HepG2 (cell line): ENCODE data around the gene CMA1. TPM values are rescaled to one million over a fixed set of nuclear protein-coding genes. Genes with fewer than 3 reads are reported as not detected.

Source experiments
- ARNT2 ChIP-seq: sonication (generic); formaldehyde crosslinking; IDR thresholded peaks from 2 replicates; pipeline ENCODE4 v1.8.0; 2022; ENCODE audit warnings: mild to moderate bottlenecking, low read depth, missing genetic modification reagents, moderate library complexity
- ATF5 ChIP-seq: sonication (generic); formaldehyde crosslinking; IDR thresholded peaks from 2 replicates; pipeline ENCODE4 v1.4.0; 2020; ENCODE audit warnings: mild to moderate bottlenecking, low read depth, missing genetic modification reagents
- ATF7-NPFF ChIP-seq: sonication (generic); formaldehyde crosslinking; IDR thresholded peaks from 2 replicates; pipeline ENCODE4 v1.8.1; 2023; ENCODE audit warnings: mild to moderate bottlenecking, low read depth, missing genetic modification reagents, moderate library complexity
- CSRNP2 ChIP-seq: sonication (generic); formaldehyde crosslinking; conservative IDR thresholded peaks from 2 replicates; pipeline ENCODE4 v1.8.0; 2022; ENCODE audit warnings: low read depth, missing genetic modification reagents
- ETV6 ChIP-seq: sonication (generic); formaldehyde crosslinking; conservative IDR thresholded peaks from 2 replicates; pipeline ENCODE4 v1.4.0; 2020; ENCODE audit warnings: missing genetic modification reagents
- FUBP1 ChIP-seq: sonication (generic); formaldehyde crosslinking; IDR thresholded peaks from 2 replicates; pipeline ENCODE4 v1.5.1; 2020; ENCODE audit warnings: missing genetic modification reagents, mild to moderate bottlenecking, borderline replicate concordance
- KLF15 ChIP-seq: sonication (generic); formaldehyde crosslinking; IDR thresholded peaks from 2 replicates; pipeline ENCODE4 v1.8.1; 2023; ENCODE audit warnings: borderline replicate concordance, mild to moderate bottlenecking, inconsistent platforms, missing genetic modification reagents, mixed read lengths
- KMT2A ChIP-seq: sonication (generic); formaldehyde crosslinking; IDR thresholded peaks from 2 replicates; pipeline ENCODE4 v1.4.0; 2020; ENCODE audit warnings: missing genetic modification reagents
- MAFG ChIP-seq: sonication (generic); formaldehyde crosslinking; IDR thresholded peaks from 2 replicates; pipeline ENCODE4 v1.5.1; 2020; ENCODE audit warnings: mild to moderate bottlenecking, missing genetic modification reagents
- POGZ ChIP-seq: sonication (generic); formaldehyde crosslinking; IDR thresholded peaks from 2 replicates; pipeline ENCODE4 v1.4.0; 2020; ENCODE audit warnings: mild to moderate bottlenecking, missing genetic modification reagents
- SP2 ChIP-seq: sonication (generic); formaldehyde crosslinking; IDR thresholded peaks from 2 replicates; pipeline ENCODE4 v1.5.1; 2020; ENCODE audit warnings: mild to moderate bottlenecking, missing genetic modification reagents
- ZNF253 ChIP-seq: sonication (generic); formaldehyde crosslinking; IDR thresholded peaks from 2 replicates; pipeline ENCODE4 v1.8.0; 2022; ENCODE audit warnings: mild to moderate bottlenecking, missing genetic modification reagents, borderline replicate concordance
- ZNF564 ChIP-seq: sonication (generic); formaldehyde crosslinking; IDR thresholded peaks from 2 replicates; pipeline ENCODE4 v1.8.1; 2023; ENCODE audit warnings: mild to moderate bottlenecking, missing genetic modification reagents
- ZNF574 ChIP-seq: sonication (generic); formaldehyde crosslinking; IDR thresholded peaks from 2 replicates; pipeline ENCODE4 v1.4.0; 2020; ENCODE audit warnings: missing genetic modification reagents
- ZNF749 ChIP-seq: sonication (generic); formaldehyde crosslinking; IDR thresholded peaks from 2 replicates; pipeline ENCODE4 v1.8.0; 2022; ENCODE audit warnings: mild to moderate bottlenecking, missing genetic modification reagents, moderate library complexity, borderline replicate concordance
- polyA plus RNA-seq, 8 experiments: library from polyadenylated mRNA; depleted of rRNA in 3 of 8; stranded (reverse) in 7 of 8; unstranded in 1 of 8; fragments of >200 nt; fragmentation: Illumina TruSeq in 4 of 8; extraction: Trizol in 4 of 8; gene quantifications; 2 replicates each; pipeline versions ENCODE4 v1.2.1 to v1.2.3, GENCODE V29; 2011 to 2016; ENCODE audit warnings: low read depth in 4 of 8, missing spikeins in 1 of 8, mixed read lengths in 1 of 8; ENCODE audit not compliant: insufficient read depth in 1 of 8
- total RNA-seq, 5 experiments: library from RNA; depleted of rRNA; stranded (reverse); fragments of >200 nt; fragmentation: Illumina TruSeq; extraction: Trizol; gene quantifications; 2 replicates each; pipeline ENCODE4 v1.2.3, GENCODE V29; 2016; ENCODE audit warnings: low read depth in 1 of 5

CMA1 gene
- total and polyA plus RNA-seq, 2 of the 13 experiments (the other 11 are each of a cell fraction or from before 2014, with no cell fraction given), result not detected

GRCh38 chr14:24481622-24482324, 26.3 kb downstream of the CMA1 start (continued):
- TF ChIP-seq ZNF253 (CRISPR knock-in tag) (no peak), ATF5 (CRISPR knock-in tag) (0 out of 2 replicates have a peak, but pooled peaks have one; percentile 74), ARNT2 (no peak), MAFG (CRISPR knock-in tag) (no peak; the same call in 1 of the 2 replicates), FUBP1 (CRISPR knock-in tag) (peak; percentile 41; the same call in 1 of the 2 replicates), ZNF564 (CRISPR knock-in tag) (peak; percentile 91), POGZ (peak; percentile 99), KLF15 (no peak), ZNF574 (CRISPR knock-in tag) (peak; percentile 86), CSRNP2 (CRISPR knock-in tag) (no peak), SP2 (CRISPR knock-in tag) (peak; percentile 47; the same call in 1 of the 2 replicates), ETV6 (no peak), ZNF749 (no peak), ATF7-NPFF (CRISPR knock-in tag) (peak; percentile 73; the same call in 1 of the 2 replicates), KMT2A (CRISPR knock-in tag) (peak; percentile 60)
